ACC112 (cell line): ENCODE results near the gene VMO1.

Source experiments
- H2AFZ ChIP-seq: fragments of 200-600 bp; sonication (generic); one replicate; pipeline ENCODE4 v1.6.0; 2017; ENCODE audit warnings: antibody characterized with exemption, low read length; ENCODE audit not compliant: unreplicated experiment
- H3K27ac ChIP-seq: fragments of 200-600 bp; sonication (generic); 2 replicates; pipeline ENCODE4 v1.5.1; 2014; ENCODE audit warnings: low read depth, mild to moderate bottlenecking, antibody characterized with exemption, low read length, moderate library complexity
- H3K27me3 ChIP-seq: fragments of 200-600 bp; sonication (generic); 2 replicates; pipeline ENCODE4 v1.6.1; 2014; ENCODE audit warnings: mild to moderate bottlenecking, antibody characterized with exemption, low read length, moderate library complexity, mixed read lengths; ENCODE audit not compliant: insufficient read depth
- H3K36me3 ChIP-seq: fragments of 200-600 bp; sonication (generic); 2 replicates; pipeline ENCODE4 v1.6.1; 2016; ENCODE audit warnings: mild to moderate bottlenecking, antibody characterized with exemption, low read length, moderate library complexity, mixed read lengths; ENCODE audit not compliant: insufficient read depth
- H3K4me1 ChIP-seq: fragments of 200-600 bp; sonication (generic); one replicate; pipeline ENCODE4 v1.6.1; 2016; ENCODE audit warnings: low read length, mixed read lengths; ENCODE audit not compliant: insufficient read depth, unreplicated experiment, control insufficient read depth
- H3K4me3 ChIP-seq: fragments of 200-600 bp; sonication (generic); 2 replicates; pipeline ENCODE4 v1.5.1; 2014; ENCODE audit warnings: mild to moderate bottlenecking, low read depth, low read length
- H3K79me2 ChIP-seq: fragments of 200-600 bp; sonication (generic); one replicate; pipeline ENCODE4 v1.6.0; 2016; ENCODE audit warnings: low read length; ENCODE audit not compliant: control insufficient read depth, unreplicated experiment, insufficient read depth

The VMO1 gene

GRCh38 chr17:4740584-4740983 lies 45.6 kb downstream of the VMO1 start:
- no peaks in the 10 kb centered on the region for H3K79me2 ChIP-seq
- no peak overlapping the region; the same call in 1 of the 2 replicates for H3K4me3 ChIP-seq
- peaks cover 27% of the 10 kb centered on the region for H3K27me3 ChIP-seq
- no peaks in the 10 kb centered on the region for H3K36me3 ChIP-seq
- no peak overlapping the region for H2AFZ ChIP-seq
- H3K4me1 ChIP-seq: peaks cover 8% of the 10 kb centered on the region
- H3K27ac ChIP-seq: no peak overlapping the region

GRCh38 chr17:4740025-4740351 lies 46.2 kb downstream of the VMO1 start:
- Histone ChIP-seq H3K27ac (no peak overlapping the region), H3K79me2 (no peaks in the 10 kb centered on the region), H3K27me3 (peaks cover 22% of the 10 kb centered on the region), H3K4me1 (peaks cover 8% of the 10 kb centered on the region), H3K36me3 (no peaks in the 10 kb centered on the region), H2AFZ (peak overlapping the region; percentile 90), H3K4me3 (peak overlapping the region; percentile 92)

- H3K4me3 ChIP-seq: peak within 1 kb of the TSS; percentile 92
- H2AFZ ChIP-seq: peak within 1 kb of the TSS; percentile 90
- H3K79me2 ChIP-seq: no peaks in the 10 kb centered on the region
- H3K4me1 ChIP-seq: peaks cover 8% of the 10 kb centered on the region
- no peak within 1 kb of the TSS for H3K27ac ChIP-seq
- no peaks in the 10 kb centered on the region for H3K36me3 ChIP-seq
- peaks cover 21% of the 10 kb centered on the region for H3K27me3 ChIP-seq
Observed at GRCh38 chr17:4739122-4740024, 46.8 kb downstream of the VMO1 start, which contains the start of the genes CXCL16 and ZMYND15. Gene CXCL16 (minus strand): TSS chr17:4739928. CDS start chr17:4739339, 589 bp downstream. Gene ZMYND15 (plus strand): TSS chr17:4739833. CDS start chr17:4740549, 716 bp downstream.

- H2AFZ ChIP-seq: peak overlapping the region; percentile 90
- H3K36me3 ChIP-seq: no peaks in the 10 kb centered on the region
- no peaks in the 10 kb centered on the region for H3K79me2 ChIP-seq
- H3K4me3 ChIP-seq: peak overlapping the region; percentile 92
- H3K27ac ChIP-seq: no peak overlapping the region
- peaks cover 8% of the 10 kb centered on the region for H3K4me1 ChIP-seq
- peaks cover 21% of the 10 kb centered on the region for H3K27me3 ChIP-seq
Observed at GRCh38 chr17:4738136-4739121, 47.7 kb downstream of the VMO1 start.

- Histone ChIP-seq H3K27ac (no peak overlapping the region), H3K27me3 (peaks cover 21% of the 10 kb centered on the region), H3K79me2 (no peaks in the 10 kb centered on the region), H3K4me3 (no peak overlapping the region), H3K36me3 (no peaks in the 10 kb centered on the region), H2AFZ (no peak overlapping the region), H3K4me1 (peaks cover 8% of the 10 kb centered on the region)
Observed at GRCh38 chr17:4735876-4736651, 50.1 kb downstream of the VMO1 start.
